HG03196 (cell line): Measurements from ENCODE around the gene PCDH9.
"Not testable (repeated sequence)": the region's sequence is repeated elsewhere in the genome, so short reads cannot be mapped to it uniquely, and the experiment has no call there.

Experiments used
- ATAC-seq: cut with Tn5 transposase; IDR thresholded peaks from one replicate; pipeline ENCODE4 v1.9.1; 2021; ENCODE audit not compliant: unreplicated experiment

PCDH9 gene

GRCh38 chr13:66926851-66927524, 303.1 kb downstream of the PCDH9 start:
- ATAC-seq: no peak

- no peak for ATAC-seq
Measured at GRCh38 chr13:66926200-66926850, 303.8 kb downstream of the PCDH9 start.

GRCh38 chr13:66922444-66922843, 307.7 kb downstream of the PCDH9 start:
- ATAC-seq: no peak

DNA sequence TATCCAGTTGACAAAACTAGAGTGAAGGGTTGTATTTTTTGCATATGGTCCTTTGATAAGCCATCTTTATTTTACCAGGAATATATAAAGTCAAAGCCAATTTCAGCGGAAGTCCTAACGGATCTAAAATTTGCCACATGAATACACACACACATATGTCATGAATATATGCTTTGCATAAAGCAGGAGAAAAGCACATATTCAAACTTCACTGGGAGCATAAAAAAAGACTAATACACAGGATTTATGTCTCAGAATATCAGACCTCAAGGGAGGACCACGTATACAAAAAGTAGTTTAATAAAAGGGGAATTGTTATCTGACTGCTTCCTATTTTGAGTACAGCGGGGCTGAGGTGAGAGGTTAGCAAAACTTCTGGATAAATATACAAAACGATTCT, 308.7 kb downstream of the PCDH9 start:
- ATAC-seq: no peak

- no peak for ATAC-seq
Measured at GRCh38 chr13:66915596-66916185, 314.4 kb downstream of the PCDH9 start.

GRCh38 chr13:66914155-66914554, 316.0 kb downstream of the PCDH9 start:
- ATAC-seq: no peak

DNA sequence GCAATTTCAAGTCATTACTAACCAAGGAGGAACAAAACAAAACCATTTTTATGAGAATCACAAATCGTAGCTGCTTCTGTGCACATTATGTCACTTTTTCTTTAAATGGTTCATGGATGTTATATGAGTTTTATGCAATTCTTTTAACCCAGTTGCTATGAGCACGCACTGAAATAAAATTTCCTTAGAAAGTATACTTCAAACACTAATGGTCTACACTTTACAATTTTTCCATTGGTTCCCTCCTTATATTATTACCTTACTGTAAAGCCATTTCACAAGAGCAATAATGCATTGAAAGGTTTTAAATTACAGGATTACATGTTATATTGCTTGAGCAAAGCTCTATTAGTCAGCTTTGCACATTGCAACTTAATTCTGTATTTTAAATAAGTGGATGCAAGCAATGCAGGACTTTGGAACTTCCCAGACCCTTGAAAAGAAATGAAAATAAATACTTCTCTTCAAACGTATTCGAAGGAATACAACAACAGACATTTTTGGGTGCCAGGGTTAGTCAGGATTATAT, 318.7 kb downstream of the PCDH9 start:
- ATAC-seq: no peak

DNA sequence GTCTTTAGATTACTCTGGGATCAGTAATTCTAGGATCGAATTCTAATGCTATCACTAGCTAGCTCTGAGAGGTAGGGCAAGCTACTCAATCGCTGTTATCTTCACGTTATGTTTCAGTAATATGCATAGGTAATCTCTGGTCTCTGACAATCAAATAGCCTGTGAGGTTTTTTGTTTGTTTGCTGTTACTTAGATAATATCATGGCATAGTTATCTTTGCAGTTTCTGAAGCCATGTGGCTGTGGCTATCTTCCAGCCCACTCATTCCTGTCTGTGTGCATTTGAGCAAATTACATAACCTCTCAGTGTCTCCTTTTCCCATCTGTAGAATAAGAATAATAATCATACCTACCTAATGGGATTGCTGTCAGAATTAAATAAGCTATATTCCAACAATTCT, 330.2 kb downstream of the PCDH9 start:
- ATAC-seq: no peak

DNA sequence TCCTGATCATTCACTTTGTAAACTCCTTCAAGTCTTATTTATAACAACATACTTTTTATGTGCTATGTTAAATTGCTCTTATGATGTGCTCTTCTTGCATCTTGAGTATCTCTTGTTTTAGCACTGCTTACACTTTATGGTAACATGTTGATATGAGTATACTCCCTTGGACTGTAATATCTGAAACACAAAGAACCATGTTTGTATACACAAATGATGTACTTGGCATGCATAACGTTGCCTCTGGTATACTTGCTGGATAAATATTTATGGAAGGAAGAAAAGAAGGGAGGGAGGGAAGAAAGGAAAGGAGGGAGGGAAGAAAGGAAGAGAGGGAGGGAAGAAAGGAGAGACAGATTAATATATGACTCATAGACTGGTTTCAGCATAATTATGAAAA, 333.2 kb downstream of the PCDH9 start:
- ATAC-seq: no peak

DNA sequence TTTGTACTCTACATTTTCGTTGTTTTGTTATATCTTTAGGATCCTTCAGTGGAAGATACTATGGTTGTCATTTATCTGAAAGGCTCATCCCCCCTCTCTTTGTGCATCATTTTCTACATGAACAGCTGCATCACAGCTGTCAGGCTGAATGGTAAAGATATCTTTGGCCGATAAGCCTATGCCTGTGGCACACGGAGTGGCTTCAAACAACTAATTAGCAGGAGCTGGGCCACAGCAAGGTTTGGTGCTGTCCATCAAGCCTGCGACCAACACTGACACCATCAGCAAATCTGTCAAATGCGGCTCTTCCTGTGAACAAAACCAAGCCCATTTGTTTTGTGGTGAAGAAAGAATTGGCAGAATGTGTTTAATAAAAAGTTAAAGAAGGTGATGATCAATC, 334.4 kb downstream of the PCDH9 start:
- no peak for ATAC-seq

GRCh38 chr13:66895320-66895719, 334.8 kb downstream of the PCDH9 start:
- ATAC-seq: no peak

GRCh38 chr13:66888698-66889097, 341.4 kb downstream of the PCDH9 start:
- ATAC-seq: no peak

GRCh38 chr13:66887088-66887487, 343.0 kb downstream of the PCDH9 start:
- peak; percentile 76 for ATAC-seq

GRCh38 chr13:66886264-66886663, 343.9 kb downstream of the PCDH9 start:
- ATAC-seq: no peak

DNA sequence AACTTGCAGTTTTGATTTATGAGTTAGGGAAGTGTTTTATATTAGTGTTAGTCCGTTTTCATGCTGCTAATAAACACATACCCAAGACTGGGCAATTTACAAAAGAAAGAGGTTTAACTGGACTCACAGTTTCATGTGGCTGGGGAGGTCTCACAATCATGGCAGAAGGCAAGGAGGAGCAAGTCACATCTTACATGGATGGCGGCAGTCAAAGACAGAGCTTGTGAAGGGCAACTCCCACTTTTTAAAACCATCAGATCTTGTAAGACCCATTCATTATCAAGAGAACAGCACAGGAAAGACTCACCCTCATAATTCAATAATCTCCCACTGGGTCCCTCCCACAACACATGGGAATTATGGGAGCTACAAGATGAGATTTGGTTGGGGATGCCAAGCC, 349.0 kb downstream of the PCDH9 start:
- not testable (repeated sequence) for ATAC-seq

DNA sequence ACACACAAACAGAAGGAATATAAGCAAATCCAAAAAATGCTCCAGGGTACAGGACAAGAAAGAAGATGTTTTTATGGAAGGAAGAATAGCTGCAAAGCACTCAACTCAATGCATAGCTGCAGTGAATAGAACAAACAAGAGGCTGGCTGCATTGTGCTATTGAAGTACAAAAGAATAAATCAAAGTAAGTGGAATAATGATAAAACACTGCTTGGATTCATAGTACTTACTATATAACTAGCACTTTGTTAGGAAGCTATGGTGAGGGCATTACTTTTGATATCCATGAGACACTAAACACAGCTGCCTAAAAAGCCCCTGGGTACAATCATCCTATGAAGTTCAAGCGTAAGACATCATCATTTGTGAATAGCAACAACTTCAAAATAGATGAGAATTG, 350.1 kb downstream of the PCDH9 start:
- no peak for ATAC-seq

GRCh38 chr13:66875264-66875663, 354.9 kb downstream of the PCDH9 start:
- no peak for ATAC-seq

- ATAC-seq: no peak
Measured at GRCh38 chr13:66864627-66865026, 365.5 kb downstream of the PCDH9 start.

GRCh38 chr13:66860878-66861417, 369.2 kb downstream of the PCDH9 start:
- no peak for ATAC-seq

GRCh38 chr13:66859934-66860877, 369.9 kb downstream of the PCDH9 start:
- ATAC-seq: no peak

DNA sequence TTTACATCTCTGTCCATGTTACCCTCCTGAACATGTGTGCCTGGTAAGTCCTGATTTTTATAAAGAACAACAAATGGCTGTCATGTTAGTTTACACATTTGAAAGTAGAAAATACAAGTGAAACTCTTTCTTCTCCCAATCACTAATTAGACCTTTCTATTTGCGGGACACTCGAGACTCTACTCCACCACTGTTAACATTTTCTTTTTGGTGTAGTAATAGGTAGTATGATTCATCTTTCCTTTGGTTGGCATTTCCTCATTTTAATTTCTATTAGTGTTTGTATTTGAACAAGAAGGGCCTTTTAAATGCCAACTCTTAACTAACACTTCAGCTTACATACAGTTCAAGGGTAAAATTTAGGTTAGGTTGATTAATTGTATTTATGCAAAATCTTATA, 371.1 kb downstream of the PCDH9 start:
- ATAC-seq: no peak
